GM19467 (cell line): ENCODE results near the gene NEURL1.

Experiments
- ATAC-seq: cut with Tn5 transposase; IDR thresholded peaks from one replicate; pipeline ENCODE4 v1.9.1; 2021; ENCODE audit warnings: mild to moderate bottlenecking, moderate library complexity; ENCODE audit not compliant: unreplicated experiment

Gene NEURL1

GRCh38 chr10:103640436-103641181 lies 147.1 kb downstream of the NEURL1 start:
- ATAC-seq = no peak

GRCh38 chr10:103641326-103641725 lies 147.8 kb downstream of the NEURL1 start:
- ATAC-seq = no peak
